HG02981 (cell line): ENCODE measurements around the gene AZU1.
"Not testable (repeated sequence)": the region's sequence is repeated elsewhere in the genome, so short reads cannot be mapped to it uniquely, and the experiment has no call there.

Experiments used
- ATAC-seq: cut with Tn5 transposase; IDR thresholded peaks from one replicate; pipeline ENCODE4 v1.9.1; 2021; ENCODE audit warnings: mild to moderate bottlenecking, moderate library complexity; ENCODE audit not compliant: unreplicated experiment

Gene AZU1

GRCh38 chr19:807627-808422 is 19.8 kb upstream of the AZU1 start:
- ATAC-seq: no peak

DNA sequence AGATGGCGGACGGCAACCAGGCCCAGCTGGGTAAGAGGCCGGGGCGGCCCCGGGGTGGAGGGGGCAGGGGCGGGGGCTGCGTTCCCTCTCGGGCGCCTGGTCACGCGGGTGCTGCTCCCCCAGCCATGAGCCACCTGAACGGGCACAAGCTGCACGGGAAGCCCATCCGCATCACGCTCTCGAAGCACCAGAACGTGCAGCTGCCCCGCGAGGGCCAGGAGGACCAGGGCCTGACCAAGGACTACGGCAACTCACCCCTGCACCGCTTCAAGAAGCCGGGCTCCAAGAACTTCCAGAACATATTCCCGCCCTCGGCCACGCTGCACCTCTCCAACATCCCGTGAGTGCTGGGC is 19.2 kb upstream of the AZU1 start:
- no peak for ATAC-seq

DNA sequence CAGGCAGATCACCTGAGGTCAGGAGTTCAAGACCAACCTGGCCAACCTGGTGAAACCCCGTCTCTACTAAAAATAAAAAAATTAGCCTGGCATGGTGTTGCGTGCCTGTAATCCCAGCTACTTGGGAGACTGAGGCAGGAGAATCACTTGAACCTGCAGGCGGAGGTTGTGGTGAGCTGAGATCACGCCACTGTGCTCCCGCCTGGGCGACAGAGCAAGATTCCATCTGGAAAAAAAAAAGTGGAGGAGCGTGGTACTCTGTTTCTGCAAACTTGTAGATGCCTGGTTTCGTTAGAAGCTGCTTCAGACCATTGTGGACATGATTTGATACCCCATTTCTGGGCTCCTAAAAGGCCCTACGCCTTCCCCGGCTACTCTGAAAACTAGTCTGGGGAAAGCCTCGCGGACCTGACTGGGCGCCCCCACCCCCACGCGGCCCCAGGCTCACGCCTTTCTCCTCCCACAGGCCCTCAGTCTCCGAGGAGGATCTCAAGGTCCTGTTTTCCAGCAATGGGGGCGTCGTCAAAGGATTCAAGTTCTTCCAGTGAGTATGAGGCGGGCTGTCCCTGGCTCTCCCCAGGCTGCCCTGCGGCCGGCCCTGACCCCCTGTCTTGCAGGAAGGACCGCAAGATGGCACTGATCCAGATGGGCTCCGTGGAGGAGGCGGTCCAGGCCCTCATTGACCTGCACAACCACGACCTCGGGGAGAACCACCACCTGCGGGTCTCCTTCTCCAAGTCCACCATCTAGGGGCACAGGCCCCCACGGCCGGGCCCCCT is 17.4 kb upstream of the AZU1 start:
- no peak for ATAC-seq

GRCh38 chr19:810883-811489 is 16.7 kb upstream of the AZU1 start:
- ATAC-seq: no peak

- ATAC-seq: no peak
Observed at GRCh38 chr19:811506-812048, 16.1 kb upstream of the AZU1 start.

DNA sequence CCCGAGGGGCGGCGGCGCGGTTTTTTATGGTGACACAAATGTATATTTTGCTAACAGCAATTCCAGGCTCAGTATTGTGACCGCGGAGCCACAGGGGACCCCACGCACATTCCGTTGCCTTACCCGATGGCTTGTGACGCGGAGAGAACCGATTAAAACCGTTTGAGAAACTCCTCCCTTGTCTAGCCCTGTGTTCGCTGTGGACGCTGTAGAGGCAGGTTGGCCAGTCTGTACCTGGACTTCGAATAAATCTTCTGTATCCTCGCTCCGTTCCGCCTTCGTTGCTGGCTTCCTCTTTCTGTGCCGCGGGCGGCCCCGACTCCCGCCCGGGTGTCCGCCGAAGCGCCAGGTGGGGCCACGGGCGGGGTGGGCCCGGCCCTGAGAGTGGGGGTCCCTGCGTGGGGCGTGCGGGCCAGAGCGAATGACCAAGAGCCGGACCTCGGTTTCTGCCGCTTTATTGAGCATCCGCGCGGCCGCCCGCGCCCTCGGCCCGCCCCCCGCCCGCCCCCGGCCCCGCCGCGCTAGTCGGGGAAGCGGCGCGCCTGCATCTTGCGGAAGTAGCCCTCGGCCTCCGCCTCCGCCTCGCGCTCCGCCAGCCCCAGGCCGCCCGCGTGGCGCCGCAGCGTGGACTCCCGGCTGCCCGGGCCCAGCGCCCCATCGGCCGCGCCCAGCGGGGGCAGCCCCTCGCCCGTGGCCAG is 15.4 kb upstream of the AZU1 start:
- no peak for ATAC-seq

GRCh38 chr19:812747-813218 is 14.9 kb upstream of the AZU1 start:
- no peak for ATAC-seq

GRCh38 chr19:813219-814151 is 14.2 kb upstream of the AZU1 start:
- no peak for ATAC-seq

DNA sequence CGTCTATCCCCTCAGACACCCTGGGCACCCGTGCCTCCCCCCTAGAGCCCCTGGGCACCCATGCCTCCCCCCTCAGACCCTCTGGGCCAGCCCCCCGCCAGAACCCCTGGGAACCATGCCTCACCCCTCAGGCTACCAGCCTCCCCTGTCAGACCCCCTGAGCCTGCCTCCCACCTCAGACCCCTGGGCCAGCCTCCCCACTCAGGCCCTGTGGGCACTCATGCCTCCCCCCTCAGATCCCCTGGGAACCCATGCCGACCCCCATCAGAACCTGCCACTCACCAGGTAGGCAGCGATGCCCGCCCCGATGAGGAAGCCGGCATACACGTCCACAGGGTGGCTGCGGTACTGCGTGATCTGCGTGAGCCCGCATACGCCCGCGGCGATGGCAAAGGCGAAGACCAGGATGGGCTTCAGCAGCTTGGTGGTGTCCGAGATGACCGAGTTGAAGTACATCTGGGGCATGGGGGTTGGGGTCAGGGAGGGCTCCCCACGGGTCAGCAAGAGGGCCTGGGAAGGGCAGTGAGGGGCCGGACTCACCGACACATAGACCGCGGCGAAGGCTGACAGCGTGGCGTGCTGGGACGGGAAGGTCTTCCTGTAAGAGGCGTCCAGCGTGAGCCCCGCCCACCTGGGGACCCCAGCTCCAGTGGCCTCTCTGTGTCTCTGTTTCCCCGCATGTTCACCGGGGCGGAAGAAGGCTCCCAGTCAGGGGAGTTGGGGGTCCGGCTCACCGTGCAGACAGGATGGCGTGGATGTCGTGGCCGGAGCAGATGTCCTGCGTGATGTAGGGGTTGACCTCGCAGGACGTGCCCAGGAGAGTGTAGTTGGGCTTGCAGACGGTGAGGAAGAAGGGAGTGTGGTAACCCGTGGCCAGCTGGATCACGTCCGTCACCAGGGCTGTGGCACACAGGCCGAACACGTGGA is 13.2 kb upstream of the AZU1 start:
- no peak for ATAC-seq

DNA sequence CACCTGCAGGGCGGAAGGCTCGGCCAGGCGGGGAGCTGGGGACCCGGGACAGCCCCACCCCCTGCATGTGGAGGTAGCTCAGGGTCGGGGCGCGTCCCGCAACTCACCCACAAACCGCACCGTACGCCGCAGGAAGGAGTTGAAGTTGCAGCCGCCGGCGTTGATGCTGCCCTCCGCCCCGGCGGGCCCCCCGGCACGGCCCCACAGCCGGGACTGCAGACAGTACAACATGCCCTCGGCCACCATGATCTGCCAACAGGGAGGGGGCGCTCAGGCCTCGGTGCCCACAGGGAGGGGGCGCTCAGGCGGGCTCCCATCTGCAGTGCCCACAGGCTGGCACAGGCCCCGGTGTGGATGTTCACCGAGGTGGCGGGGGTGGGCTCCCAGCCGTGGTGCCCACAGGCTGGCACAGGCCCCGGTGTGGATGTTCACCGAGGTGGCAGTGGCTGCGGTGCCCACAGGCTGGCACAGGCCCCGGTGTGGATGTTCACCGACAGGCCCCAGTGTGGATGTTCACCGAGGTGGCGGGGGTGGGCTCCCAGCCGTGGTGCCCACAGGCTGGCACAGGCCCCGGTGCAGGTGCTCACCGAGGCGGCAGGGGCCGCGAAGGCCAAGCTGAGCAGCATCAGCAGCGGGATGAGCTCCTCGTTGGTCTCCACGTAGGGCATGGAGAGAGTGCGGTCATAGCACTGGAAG is 12.4 kb upstream of the AZU1 start:
- no peak for ATAC-seq

DNA sequence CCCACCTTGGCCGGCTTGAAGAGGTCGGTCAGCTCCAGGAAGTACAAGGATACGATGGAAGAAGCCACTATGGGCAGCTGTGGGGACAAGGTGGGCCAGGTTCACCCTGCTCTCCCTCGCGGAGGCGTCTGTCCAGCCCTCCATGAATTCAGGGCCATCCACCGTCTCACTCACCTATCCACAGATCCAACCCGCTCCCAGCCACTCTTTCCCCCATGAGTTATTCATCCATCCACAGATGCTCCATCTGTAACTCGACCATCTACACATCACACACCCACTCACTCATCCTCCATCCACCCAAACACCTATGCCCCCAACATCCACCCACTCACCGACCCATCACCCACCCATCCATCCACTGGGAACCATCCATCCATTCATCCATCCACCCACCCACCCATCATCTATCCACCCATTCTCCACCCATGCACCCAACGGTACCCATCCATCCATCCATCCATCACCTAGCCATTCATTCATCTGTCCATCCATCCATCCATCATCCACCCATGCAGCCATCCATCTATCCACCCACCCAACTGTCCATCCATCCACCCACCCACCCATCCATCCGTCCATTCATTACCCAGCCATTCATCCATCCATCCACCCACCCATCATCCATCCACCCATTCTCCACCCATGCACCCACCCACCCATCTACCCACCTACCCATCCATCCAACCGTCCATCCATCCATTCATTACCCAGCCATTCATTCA is 11.7 kb upstream of the AZU1 start:
- no peak for ATAC-seq

- no peak for ATAC-seq
Observed at GRCh38 chr19:816500-816857, 11.2 kb upstream of the AZU1 start.

DNA sequence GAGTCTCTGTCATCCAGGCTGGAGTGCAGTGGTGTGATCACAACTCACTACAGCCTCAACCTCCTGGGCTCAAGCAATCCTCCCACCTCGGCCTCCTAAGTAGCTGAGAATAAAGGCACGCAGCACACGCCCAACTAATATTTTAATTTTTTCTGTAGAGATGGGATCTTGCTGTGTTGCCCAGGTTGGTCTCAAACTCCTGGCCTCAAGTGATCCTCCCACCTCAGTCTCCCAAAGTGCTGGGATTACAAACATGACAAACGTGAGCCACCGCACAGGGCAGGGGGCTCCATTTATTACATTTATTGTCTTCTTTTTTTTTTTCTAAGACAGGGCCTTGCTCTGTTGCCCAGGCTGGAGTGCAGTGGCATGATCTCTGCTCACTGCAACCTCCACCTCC is 7.4 kb upstream of the AZU1 start:
- not testable (repeated sequence) for ATAC-seq

- no peak for ATAC-seq
Observed at GRCh38 chr19:821231-821824, 6.3 kb upstream of the AZU1 start.

- ATAC-seq: no peak
Observed at GRCh38 chr19:821825-822503, 5.7 kb upstream of the AZU1 start, which contains the start of gene PLPPR3. PLPPR3 (minus strand) TSS chr19:821955; CDS start chr19:821559, 396 bp downstream.

GRCh38 chr19:823565-824121 is 4.0 kb upstream of the AZU1 start:
- no peak for ATAC-seq
